Stomach smooth muscle (tissue), 2 donors: ENCODE data around the gene HDGFL3.
"Not testable (repeated sequence)": the region's sequence is repeated elsewhere in the genome, so short reads cannot be mapped to it uniquely, and the experiment has no call there.

Experiments used
- H3K27ac ChIP-seq: one replicate; pipeline ENCODE4 v1.7.0; 2013; ENCODE audit warnings: mild to moderate bottlenecking, low read length, inconsistent platforms
- H3K27me3 ChIP-seq, 2 donors: one replicate each; pipeline ENCODE4 v1.7.0; 2013; ENCODE audit warnings: low read length in 2 of 2; ENCODE audit not compliant: insufficient read depth in 2 of 2, control insufficient read depth in 1 of 2
- H3K36me3 ChIP-seq, 2 donors: one replicate each; pipeline ENCODE4 v1.7.0; 2013; ENCODE audit warnings: low read length in 2 of 2; ENCODE audit not compliant: control insufficient read depth in 2 of 2, insufficient read depth in 2 of 2
- H3K4me1 ChIP-seq: one replicate; pipeline ENCODE4 v1.7.0; 2013; ENCODE audit warnings: low read length; ENCODE audit not compliant: control insufficient read depth, insufficient read depth
- H3K4me3 ChIP-seq, 2 donors: one replicate each; pipeline ENCODE4 v1.7.0; 2013; ENCODE audit warnings: low read length in 2 of 2
- H3K9ac ChIP-seq, 2 donors: one replicate each; pipeline ENCODE4 v1.7.0; 2013; ENCODE audit warnings: low read length in 2 of 2, mild to moderate bottlenecking in 1 of 2
- H3K9me3 ChIP-seq, 2 donors: one replicate each; pipeline ENCODE4 v1.7.0; 2013; ENCODE audit warnings: low read length in 2 of 2; ENCODE audit not compliant: control insufficient read depth in 2 of 2
- donor health status: healthy.
- donor health status: Pancreatic carcinoma.

Gene HDGFL3

DNA sequence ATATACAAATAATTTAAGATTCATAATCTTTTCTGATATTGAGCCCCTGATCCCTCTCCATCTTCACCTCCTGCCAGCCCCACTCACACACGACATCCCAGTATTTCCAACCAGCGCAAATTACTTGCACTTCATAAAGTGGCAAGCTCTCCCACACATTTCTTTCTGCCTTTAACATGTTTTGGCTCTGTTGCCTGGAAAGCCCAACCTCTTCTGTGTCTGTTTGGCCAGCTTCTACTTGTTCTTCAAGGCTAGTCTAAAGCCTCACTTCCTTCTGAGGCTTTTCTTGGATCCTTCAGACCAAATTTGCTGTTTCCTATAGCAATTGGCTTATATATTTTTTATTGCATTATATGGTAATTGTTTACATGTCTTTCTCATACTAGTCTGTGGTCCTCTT lies 105.3 kb downstream of the HDGFL3 start:
- H3K9ac ChIP-seq = no peak overlapping the region

DNA sequence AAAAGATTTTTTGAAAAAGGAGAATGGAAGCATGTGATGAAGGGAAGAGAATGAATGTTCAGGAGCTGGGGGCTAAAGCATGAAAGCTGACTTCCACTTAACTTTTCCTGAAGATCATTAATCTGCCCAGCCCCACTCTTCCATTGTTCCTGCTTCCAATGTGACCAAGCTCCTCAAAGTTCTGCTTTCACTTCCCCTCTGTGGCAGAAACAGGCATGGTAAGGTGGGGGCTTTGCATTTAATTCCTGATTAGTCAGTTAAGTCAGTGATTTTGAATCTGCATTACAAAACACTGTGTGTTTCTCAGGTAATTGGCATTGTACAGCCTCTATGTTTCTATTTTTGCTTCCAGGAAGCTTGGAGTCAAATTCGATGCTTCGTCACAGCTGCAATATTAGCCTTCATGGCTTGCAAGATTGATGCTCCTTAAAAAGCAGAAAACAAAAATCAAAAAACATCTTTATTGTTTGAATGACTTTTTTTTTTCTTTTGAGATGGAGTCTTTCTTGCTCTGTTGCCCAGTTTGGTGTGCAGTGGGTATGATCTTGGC lies 107.5 kb downstream of the HDGFL3 start:
- Histone ChIP-seq H3K4me3 (no peak overlapping the region), H3K27ac (no peak overlapping the region), H3K4me1 (no peaks in the 10 kb centered on the region)

More for the DNA sequence above, 105.3 kb downstream of the HDGFL3 start:
- H3K4me1 ChIP-seq = peaks cover 3% of the 10 kb centered on the region
- H3K4me3 ChIP-seq = no peak overlapping the region
- peaks cover 10 to 22% of the 10 kb centered on the region in 2 donors for H3K27me3 ChIP-seq
- H3K9me3 ChIP-seq = peaks cover 0 to 8% of the 10 kb centered on the region in 2 donors
- no peak overlapping the region for H3K27ac ChIP-seq
- no peaks in the 10 kb centered on the region for H3K36me3 ChIP-seq

DNA sequence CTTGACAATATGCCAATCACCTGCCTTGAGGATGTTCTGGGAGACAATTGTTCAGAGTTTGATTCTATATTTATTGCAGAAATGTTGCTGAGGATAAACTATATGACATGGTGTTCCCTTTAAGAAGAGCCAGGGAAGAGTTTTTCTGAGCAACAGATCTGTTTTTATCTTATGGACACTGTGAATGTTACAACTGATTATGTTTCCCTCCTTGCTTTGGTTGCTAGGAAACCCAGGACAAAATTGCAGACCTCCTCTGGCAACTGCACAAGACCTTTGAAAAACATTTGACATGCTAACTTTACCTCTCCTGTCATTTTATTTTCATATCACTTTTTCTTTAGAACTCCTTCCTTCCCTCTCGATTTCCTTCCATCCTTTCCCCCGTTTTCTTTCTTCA lies 108.3 kb downstream of the HDGFL3 start:
- no peaks in the 10 kb centered on the region for H3K4me1 ChIP-seq
- H3K9me3 ChIP-seq = peaks cover 0 to 8% of the 10 kb centered on the region in 2 donors
- H3K27me3 ChIP-seq = peaks cover 0 to 15% of the 10 kb centered on the region in 2 donors
- H3K36me3 ChIP-seq = no peaks in the 10 kb centered on the region
- no peak overlapping the region for H3K9ac ChIP-seq
- no peak overlapping the region for H3K4me3 ChIP-seq
- no peak overlapping the region for H3K27ac ChIP-seq

More for the DNA sequence above, 107.5 kb downstream of the HDGFL3 start:
- peaks cover 0 to 15% of the 10 kb centered on the region in 2 donors for H3K27me3 ChIP-seq
- H3K9ac ChIP-seq = no peak overlapping the region
- peaks cover 0 to 8% of the 10 kb centered on the region in 2 donors for H3K9me3 ChIP-seq
- H3K36me3 ChIP-seq = no peaks in the 10 kb centered on the region

DNA sequence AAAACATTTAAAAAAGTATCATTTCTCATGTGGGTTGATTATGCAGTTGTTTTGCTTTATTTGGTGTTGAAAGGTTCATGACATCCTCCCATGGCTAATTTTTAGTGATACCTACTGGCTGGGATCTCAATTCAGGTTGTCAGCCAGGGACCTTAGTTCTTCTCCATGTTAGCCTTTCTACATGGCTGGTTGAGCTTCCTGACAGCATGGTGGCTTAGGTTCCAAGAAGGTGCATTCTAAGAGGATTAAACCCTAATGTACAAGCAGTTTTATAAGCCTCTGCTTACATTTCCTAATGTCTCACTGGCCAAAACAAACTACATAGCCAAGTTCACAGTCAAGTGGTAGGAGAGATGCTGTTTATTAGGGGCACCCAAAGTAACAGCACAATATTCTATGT lies 109.5 kb downstream of the HDGFL3 start:
- no peak overlapping the region for H3K9ac ChIP-seq
- no peaks in the 10 kb centered on the region for H3K36me3 ChIP-seq
- no peak overlapping the region for H3K4me3 ChIP-seq
- H3K4me1 ChIP-seq = no peaks in the 10 kb centered on the region
- no peak overlapping the region for H3K27ac ChIP-seq
- peaks cover 0 to 8% of the 10 kb centered on the region in 2 donors for H3K9me3 ChIP-seq
- peaks cover 0 to 11% of the 10 kb centered on the region in 2 donors for H3K27me3 ChIP-seq

DNA sequence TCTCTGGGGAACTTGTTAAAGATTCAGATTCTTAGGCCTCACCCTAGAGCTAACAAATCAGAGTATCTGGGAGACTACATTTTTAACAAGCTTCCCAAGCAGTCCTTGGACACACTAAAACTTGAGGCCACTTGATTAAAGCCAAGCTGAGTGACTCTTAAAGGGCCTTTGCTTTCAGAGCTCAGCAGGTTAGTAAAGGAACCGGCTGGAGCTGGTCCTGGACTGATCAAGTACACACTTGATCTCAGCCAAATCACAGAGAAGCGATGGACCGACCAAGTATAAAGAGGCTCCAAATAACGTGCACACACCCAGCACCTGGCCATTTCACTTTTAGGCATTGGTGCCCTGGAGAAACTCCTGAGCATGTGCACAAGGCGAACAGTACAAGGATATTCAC lies 113.0 kb downstream of the HDGFL3 start:
- Histone ChIP-seq H3K27ac (no peak overlapping the region), H3K4me1 (no peaks in the 10 kb centered on the region), H3K9ac (no peak overlapping the region), H3K27me3 (peaks cover 0 to 5% of the 10 kb centered on the region in 2 donors), H3K36me3 (no peaks in the 10 kb centered on the region), H3K9me3 (peaks cover 0 to 8% of the 10 kb centered on the region in 2 donors), H3K4me3 (no peak overlapping the region)

DNA sequence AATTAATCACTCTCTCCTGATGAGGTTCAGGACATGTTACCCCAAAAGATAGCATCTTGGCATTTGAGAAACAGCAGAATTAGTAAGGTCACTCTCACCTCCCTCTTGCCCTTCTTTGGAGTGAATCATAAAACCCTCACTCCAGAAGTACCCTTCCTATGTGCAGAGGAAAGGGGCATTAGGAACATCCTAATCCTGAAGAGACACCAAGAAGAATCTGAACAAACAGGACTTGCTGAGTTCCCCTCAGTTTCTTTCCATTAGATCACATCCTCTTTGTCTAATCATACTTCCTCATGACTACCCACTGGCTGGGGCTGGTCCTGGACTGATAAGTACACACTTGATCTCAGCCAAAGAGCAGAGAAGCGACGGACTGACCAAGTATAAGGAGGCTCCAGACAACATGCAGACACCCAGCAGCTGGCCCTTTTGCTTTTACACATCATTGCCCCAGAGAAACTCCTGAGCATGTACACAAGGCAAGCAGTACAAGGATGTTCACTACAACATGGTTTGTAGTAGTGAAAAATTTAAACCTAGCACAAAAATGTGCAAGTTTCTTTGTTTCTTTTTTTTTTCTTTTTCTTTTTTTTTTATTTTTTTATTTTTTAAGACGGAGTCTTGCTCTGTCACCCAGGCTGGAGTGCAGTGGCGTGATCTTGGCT lies 115.2 kb downstream of the HDGFL3 start:
- Histone ChIP-seq H3K27me3 (no peaks in the 10 kb centered on the region), H3K9me3 (no peaks in the 10 kb centered on the region), H3K4me3 (no peak overlapping the region), H3K36me3 (no peaks in the 10 kb centered on the region), H3K9ac (no peak overlapping the region), H3K4me1 (no peaks in the 10 kb centered on the region), H3K27ac (no peak overlapping the region)

DNA sequence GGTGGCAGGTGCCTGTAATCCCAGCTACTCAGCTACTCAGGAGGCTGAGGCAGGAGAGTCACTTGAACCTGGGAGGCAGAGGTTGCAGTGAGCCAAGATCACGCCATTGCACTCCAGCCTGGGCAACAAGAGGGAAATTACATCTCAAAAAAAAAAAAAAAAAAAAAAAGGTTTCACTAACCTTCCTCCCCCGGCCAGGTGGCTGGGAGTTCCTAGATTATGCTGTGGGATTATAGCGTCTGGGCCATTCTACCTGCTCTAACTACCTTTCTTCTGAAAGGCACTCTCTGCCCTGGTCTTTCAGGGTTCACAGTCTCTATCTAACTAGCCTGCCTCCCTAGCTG lies 115.7 kb downstream of the HDGFL3 start:
- not testable (repeated sequence) for H3K9me3 ChIP-seq, H3K36me3 ChIP-seq, H3K27ac ChIP-seq, H3K27me3 ChIP-seq, H3K4me1 ChIP-seq, H3K9ac ChIP-seq, H3K4me3 ChIP-seq

DNA sequence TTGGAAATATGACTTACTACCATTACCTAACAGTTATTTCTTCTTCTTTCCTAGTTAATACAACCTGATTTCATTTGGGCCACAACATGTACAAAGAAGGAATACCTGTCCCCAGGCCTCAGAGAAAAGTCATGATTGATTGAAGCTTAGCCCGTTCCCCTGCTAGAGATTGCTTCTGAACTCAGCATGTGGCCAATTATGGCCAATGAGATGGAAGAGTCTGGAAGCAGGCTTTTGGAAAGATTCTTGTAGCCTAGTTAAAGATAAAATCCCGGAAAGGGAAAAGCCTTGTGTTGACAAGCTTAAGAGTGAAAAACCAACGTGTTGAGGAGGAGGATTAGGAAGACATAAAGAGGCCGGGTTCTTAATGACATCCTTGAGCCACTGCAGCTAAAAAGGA lies 117.2 kb downstream of the HDGFL3 start:
- H3K27me3 ChIP-seq = no peaks in the 10 kb centered on the region
- H3K9ac ChIP-seq = no peak overlapping the region
- H3K4me1 ChIP-seq = no peaks in the 10 kb centered on the region
- no peak overlapping the region for H3K4me3 ChIP-seq
- H3K36me3 ChIP-seq = no peaks in the 10 kb centered on the region
- no peaks in the 10 kb centered on the region for H3K9me3 ChIP-seq
- no peak overlapping the region for H3K27ac ChIP-seq

DNA sequence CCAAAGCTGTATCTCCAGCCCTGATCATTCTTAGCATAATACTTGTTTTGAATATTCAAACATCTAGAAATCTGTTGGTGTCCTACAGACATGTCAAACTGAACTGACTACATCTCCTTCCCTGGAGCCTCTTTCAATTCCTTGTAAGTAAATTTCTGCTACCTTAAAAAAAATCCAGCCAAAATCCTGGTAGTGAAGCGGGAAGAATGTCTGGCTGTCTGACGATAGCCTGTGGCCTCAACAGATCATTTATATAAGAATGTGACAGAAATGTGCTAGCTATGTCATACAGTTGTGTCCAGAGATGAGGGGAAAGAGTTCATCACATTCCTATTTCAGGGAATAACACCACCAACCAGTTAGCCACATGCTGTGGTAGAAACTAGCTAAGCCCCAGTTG lies 118.7 kb downstream of the HDGFL3 start:
- Histone ChIP-seq H3K9me3 (no peaks in the 10 kb centered on the region), H3K36me3 (no peaks in the 10 kb centered on the region), H3K27me3 (peaks cover 0 to 3% of the 10 kb centered on the region in 2 donors), H3K27ac (no peak overlapping the region), H3K4me1 (no peaks in the 10 kb centered on the region), H3K4me3 (no peak overlapping the region), H3K9ac (no peak overlapping the region)

DNA sequence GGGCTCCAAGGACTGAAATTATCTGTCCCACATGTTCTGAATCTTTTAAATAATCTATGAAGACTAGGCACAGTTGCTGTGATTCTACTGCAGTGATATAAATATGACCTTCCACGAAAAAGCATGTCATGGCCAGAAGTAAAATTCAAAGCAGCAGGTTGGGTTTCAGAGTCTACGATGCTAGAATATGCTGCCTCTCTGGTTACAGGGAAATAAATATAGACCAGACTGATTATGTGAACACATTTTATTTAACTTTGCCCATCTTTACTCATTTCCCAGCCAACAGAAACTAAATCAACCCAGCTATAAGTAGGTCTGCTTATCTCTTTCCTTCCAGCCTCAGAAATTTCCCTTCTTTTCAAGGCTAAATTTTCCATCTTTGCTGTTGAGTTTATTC lies 120.0 kb downstream of the HDGFL3 start:
- Histone ChIP-seq H3K4me1 (no peaks in the 10 kb centered on the region), H3K27ac (no peak overlapping the region), H3K9ac (no peak overlapping the region), H3K36me3 (no peaks in the 10 kb centered on the region), H3K4me3 (no peak overlapping the region), H3K9me3 (no peaks in the 10 kb centered on the region), H3K27me3 (peaks cover 0 to 3% of the 10 kb centered on the region in 2 donors)

DNA sequence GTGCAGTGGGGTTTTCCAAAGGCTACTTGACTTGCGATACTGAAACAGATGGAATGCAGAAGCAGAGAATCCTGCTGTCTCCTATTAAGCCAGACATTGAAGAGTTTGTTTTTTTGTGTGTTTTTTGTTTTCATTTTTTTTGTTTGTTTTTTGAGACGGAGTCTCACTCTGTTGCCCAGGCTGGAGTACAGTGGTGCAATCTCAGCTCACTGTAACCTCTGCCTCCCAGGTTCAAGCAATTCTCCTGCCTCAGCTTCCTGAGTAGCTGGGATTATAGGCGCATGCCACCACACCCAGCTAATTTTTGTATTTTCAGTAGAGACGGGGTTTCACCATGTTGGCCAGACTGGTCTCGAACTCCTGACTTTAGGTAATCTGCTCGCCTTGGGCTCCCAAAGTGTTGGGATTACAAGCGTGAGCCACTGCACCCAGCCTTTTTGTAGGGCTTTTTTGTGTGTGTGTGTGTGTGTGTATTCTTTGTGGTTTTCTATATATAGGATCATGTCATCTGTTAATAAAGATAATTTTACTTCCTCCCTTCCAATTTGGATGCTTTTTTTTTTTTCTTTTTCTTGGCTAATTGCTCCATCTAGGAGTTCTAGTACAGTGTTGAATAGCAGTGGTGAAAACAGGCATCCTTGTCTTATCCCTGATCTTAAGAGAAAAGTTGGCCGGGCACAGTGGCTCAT lies 121.6 kb downstream of the HDGFL3 start:
- not testable (repeated sequence) for H3K4me1 ChIP-seq, H3K9ac ChIP-seq, H3K27me3 ChIP-seq, H3K36me3 ChIP-seq, H3K4me3 ChIP-seq, H3K9me3 ChIP-seq, H3K27ac ChIP-seq
